Hepatocyte (in vitro differentiated cells): ENCODE results near the gene PRPF19. TPM values are rescaled to one million over a fixed set of nuclear protein-coding genes. Genes with fewer than 3 reads are reported as not detected.

ENCODE experiments used
- DNase-seq: peaks from one replicate; pipeline ENCODE4 v3.0.0-alpha.2; 2016; ENCODE audit warnings: low spot score
- H2AFZ ChIP-seq: fragments of 200-600 bp; sonication (generic); 2 replicates; pipeline ENCODE4 v1.6.0; 2016; ENCODE audit warnings: antibody characterized with exemption, mild to moderate bottlenecking
- H3K27ac ChIP-seq: fragments of 200-600 bp; sonication (generic); 2 replicates; pipeline ENCODE4 v1.5.1; 2016; ENCODE audit warnings: mild to moderate bottlenecking
- H3K27me3 ChIP-seq: fragments of 200-600 bp; sonication (generic); 2 replicates; pipeline ENCODE4 v1.6.1; 2016
- H3K36me3 ChIP-seq: fragments of 200-600 bp; sonication (generic); replicated peaks from 2 replicates; pipeline ENCODE4 v1.5.1; 2016; ENCODE audit warnings: low read depth; ENCODE audit not compliant: insufficient read depth
- H3K4me1 ChIP-seq: fragments of 200-600 bp; sonication (generic); 2 replicates; pipeline ENCODE4 v1.5.1; 2016; ENCODE audit warnings: mild to moderate bottlenecking, moderate library complexity; ENCODE audit not compliant: insufficient read depth
- H3K4me2 ChIP-seq: fragments of 200-600 bp; sonication (generic); 2 replicates; pipeline ENCODE4 v1.6.0; 2016
- H3K4me3 ChIP-seq: fragments of 200-600 bp; sonication (generic); 2 replicates; pipeline ENCODE4 v1.5.1; 2016; ENCODE audit warnings: mild to moderate bottlenecking
- H3K79me2 ChIP-seq: fragments of 200-600 bp; sonication (generic); 2 replicates; pipeline ENCODE4 v1.6.0; 2017; ENCODE audit warnings: mild to moderate bottlenecking
- H3K9me2 ChIP-seq: fragments of 200-600 bp; sonication (generic); replicated peaks from 2 replicates; pipeline ENCODE4 v1.6.0; 2017; ENCODE audit warnings: mild to moderate bottlenecking; ENCODE audit not compliant: insufficient read depth
- H3K9me3 ChIP-seq: fragments of 200-600 bp; sonication (generic); 2 replicates; pipeline ENCODE4 v1.5.1; 2016; ENCODE audit warnings: low read depth, mild to moderate bottlenecking
- H4K20me1 ChIP-seq: fragments of 200-600 bp; sonication (generic); 2 replicates; pipeline ENCODE4 v1.6.0; 2016; ENCODE audit warnings: mild to moderate bottlenecking; ENCODE audit not compliant: insufficient read depth, poor library complexity, severe bottlenecking
- CTCF ChIP-seq: fragments of 200-600 bp; sonication (generic); IDR thresholded peaks from 2 replicates; pipeline ENCODE4 v1.5.1; 2016; ENCODE audit warnings: antibody characterized with exemption, mild to moderate bottlenecking; ENCODE audit not compliant: poor library complexity
- EZH2 ChIP-seq: fragments of 200-600 bp; sonication (generic); IDR thresholded peaks from 2 replicates; pipeline ENCODE4 v1.6.1; 2016; ENCODE audit warnings: antibody characterized with exemption, mild to moderate bottlenecking, borderline replicate concordance
- EZH2phosphoT487 ChIP-seq: fragments of 200-600 bp; sonication (generic); IDR thresholded peaks from one replicate; pipeline ENCODE4 v1.6.1; 2018; ENCODE audit warnings: antibody characterized with exemption, mild to moderate bottlenecking, low read depth, moderate library complexity; ENCODE audit not compliant: unreplicated experiment, severe bottlenecking
- WGBS: methylation state at CpG from one replicate; pipeline ENCODE4 v1.1.6; 2016; ENCODE audit warnings: low lambda C conversion rate; ENCODE audit errors: missing lambda C conversion rate; 5-methylcytosine and 5-hydroxymethylcytosine counted together
- polyA plus RNA-seq: library from polyadenylated mRNA; unstranded; fragments of >200 nt; fragmentation: Nextera tagmentation; extraction: Ambion mirVana; gene quantifications from 2 replicates; pipeline ENCODE4 v1.2.1, GENCODE V29; 2016
- total RNA-seq: library from RNA; depleted of rRNA; stranded (reverse); fragments of >200 nt; gene quantifications from 2 replicates; pipeline ENCODE4 v1.2.3, GENCODE V29; 2014

The PRPF19 gene
- total and polyA plus RNA-seq, 2 experiments from 2014 or later, result 19.3 to 53.8 TPM

DNA sequence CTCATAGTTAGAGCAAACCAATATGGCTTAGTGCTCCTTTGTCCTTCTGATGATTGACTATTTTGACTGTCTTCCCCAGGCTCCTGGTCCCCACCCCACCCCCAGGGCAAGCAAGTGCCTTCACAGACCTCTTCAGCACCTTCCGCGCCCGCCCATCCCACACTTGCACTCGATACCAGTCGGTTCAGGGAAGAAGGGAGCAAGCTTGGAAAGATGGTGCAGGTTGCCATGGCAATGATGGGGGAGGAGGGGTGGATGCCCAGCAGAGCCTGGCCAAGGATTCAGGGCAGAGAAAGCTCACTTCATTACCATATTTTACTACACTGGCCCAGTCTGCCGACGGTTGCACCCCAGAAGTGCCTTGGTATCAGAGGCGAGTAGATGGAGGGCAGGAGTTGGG lies 20.1 kb upstream of the PRPF19 start:
- no peak overlapping the region for H3K4me3 ChIP-seq

GRCh38 chr11:60925868-60926267 lies 19.5 kb upstream of the PRPF19 start:
- peak overlapping the region; percentile 98 for H3K4me2 ChIP-seq
- H3K9me3 ChIP-seq, result no peaks in the 10 kb centered on the region
- no peak for DNase-seq
- H3K36me3 ChIP-seq, result no peaks in the 10 kb centered on the region
- peaks cover 5% of the 10 kb centered on the region for H3K4me1 ChIP-seq
- no peak for TF ChIP-seq EZH2
- no peak for TF ChIP-seq EZH2phosphoT487
- TF ChIP-seq CTCF, result no peak
- no peak overlapping the region for H3K4me3 ChIP-seq
- 67% methylated on average over 6 of the region's 6 CpGs for WGBS
- peaks cover 10% of the 10 kb centered on the region for H3K79me2 ChIP-seq
- H3K27me3 ChIP-seq, result no peaks in the 10 kb centered on the region
- no peak overlapping the region for H3K27ac ChIP-seq
- H2AFZ ChIP-seq, result no peak overlapping the region
- H3K9me2 ChIP-seq, result no peaks in the 10 kb centered on the region
- H4K20me1 ChIP-seq, result no peaks in the 10 kb centered on the region

More for the DNA sequence above, 20.1 kb upstream of the PRPF19 start:
- no peak for DNase-seq
- Histone ChIP-seq H3K27me3 (no peaks in the 10 kb centered on the region), H2AFZ (no peak overlapping the region), H3K79me2 (peaks cover 10% of the 10 kb centered on the region), H3K4me1 (peaks cover 5% of the 10 kb centered on the region), H4K20me1 (no peaks in the 10 kb centered on the region), H3K9me2 (no peaks in the 10 kb centered on the region), H3K9me3 (no peaks in the 10 kb centered on the region), H3K4me2 (no peak overlapping the region), H3K27ac (no peak overlapping the region), H3K36me3 (no peaks in the 10 kb centered on the region)
- WGBS, result 96% methylated on average over 8 of the region's 8 CpGs
- TF ChIP-seq CTCF (no peak), EZH2 (no peak), EZH2phosphoT487 (no peak)

- H3K36me3 ChIP-seq, result no peaks in the 10 kb centered on the region
Observed at GRCh38 chr11:60924906-60925853, 18.8 kb upstream of the PRPF19 start.

More at GRCh38 chr11:60924906-60925853, 18.8 kb upstream of the PRPF19 start:
- TF ChIP-seq EZH2, result no peak
- no peak for TF ChIP-seq EZH2phosphoT487
- TF ChIP-seq CTCF, result no peak
- Histone ChIP-seq H3K4me2 (peak overlapping the region; percentile 98), H3K4me1 (peaks cover 5% of the 10 kb centered on the region), H4K20me1 (no peaks in the 10 kb centered on the region), H3K9me3 (no peaks in the 10 kb centered on the region), H3K79me2 (peaks cover 10% of the 10 kb centered on the region), H2AFZ (peak overlapping the region; percentile 94), H3K27ac (no peak overlapping the region), H3K9me2 (no peaks in the 10 kb centered on the region), H3K27me3 (no peaks in the 10 kb centered on the region), H3K4me3 (peak overlapping the region; percentile 94)
- WGBS, result 10% methylated on average over 16 of the region's 35 CpGs
- DNase-seq, result no peak
